Cardiac fibroblast (primary cell): ENCODE measurements around the gene COL16A1.
A peak's percentile ranks its signal among the peaks of the same experiment; 100 is the strongest.

Source experiments
- DNase-seq, 2 donors: peaks; one replicate each; pipeline versions ENCODE4 v3.0.0 to v3.0.0-alpha.2; 2010; ENCODE audit warnings: low read depth in 2 of 2
- H3K4me3 ChIP-seq, 2 donors: replicated peaks in 1 of 2; 1 replicate in 1 of 2; 2 replicates in 1 of 2; pipeline ENCODE4 v1.5.1; 2011; ENCODE audit warnings: low read depth in 2 of 2, low read length in 2 of 2, mild to moderate bottlenecking in 2 of 2, moderate library complexity in 1 of 2
- CTCF ChIP-seq: IDR thresholded peaks from one replicate; pipeline ENCODE4 v1.5.1; 2011; ENCODE audit warnings: low read depth, mild to moderate bottlenecking, low read length, inconsistent platforms

COL16A1 gene

GRCh38 chr1:31668303-31668883 is 35.4 kb downstream of the COL16A1 start:
- DNase-seq, result no peak
- no peak for TF ChIP-seq CTCF
- no peak overlapping the region for H3K4me3 ChIP-seq

- DNase-seq, result no peak
- H3K4me3 ChIP-seq, result no peak overlapping the region
- TF ChIP-seq CTCF, result no peak
Measured at GRCh38 chr1:31667065-31667785, 36.6 kb downstream of the COL16A1 start.

- no peak for TF ChIP-seq CTCF
- DNase-seq, result peak; percentile 37 to 42
- no peak overlapping the region for H3K4me3 ChIP-seq
Measured at GRCh38 chr1:31666263-31666963, 37.4 kb downstream of the COL16A1 start.

GRCh38 chr1:31665234-31665878 is 38.5 kb downstream of the COL16A1 start:
- H3K4me3 ChIP-seq, result no peak overlapping the region
- DNase-seq, result no peak
- no peak for TF ChIP-seq CTCF

- DNase-seq, result no peak
- no peak overlapping the region for H3K4me3 ChIP-seq
- no peak for TF ChIP-seq CTCF
Measured at GRCh38 chr1:31664528-31664927, 39.3 kb downstream of the COL16A1 start.

- no peak overlapping the region for H3K4me3 ChIP-seq
- peak; percentile 52 to 58 for DNase-seq
- TF ChIP-seq CTCF, result peak; percentile 93
Measured at GRCh38 chr1:31663622-31664452, 40.0 kb downstream of the COL16A1 start.
